IPS DF 6.9 (cell line): ENCODE data around the gene MIF4GD.
"Not testable (repeated sequence)": the region's sequence is repeated elsewhere in the genome, so short reads cannot be mapped to it uniquely, and the experiment has no call there.

Experiments
- DNase-seq: peaks from one replicate; pipeline ENCODE4 v3.0.0-alpha.2; 2013; ENCODE audit warnings: low read depth, low spot score
- H3K27ac ChIP-seq: one replicate; pipeline ENCODE4 v1.5.1; 2013; ENCODE audit warnings: low read length, control low read depth
- H3K27me3 ChIP-seq: 2 replicates; pipeline ENCODE4 v1.6.1; 2013; ENCODE audit warnings: mild to moderate bottlenecking, low read length; ENCODE audit not compliant: control insufficient read depth, insufficient read depth
- H3K36me3 ChIP-seq: 2 replicates; pipeline ENCODE4 v1.6.1; 2013; ENCODE audit warnings: low read length; ENCODE audit not compliant: control insufficient read depth, insufficient read depth
- H3K4me1 ChIP-seq: 2 replicates; pipeline ENCODE4 v1.6.1; 2013; ENCODE audit warnings: low read length; ENCODE audit not compliant: control insufficient read depth, insufficient read depth
- H3K4me3 ChIP-seq: 2 replicates; pipeline ENCODE4 v1.5.1; 2013; ENCODE audit warnings: mild to moderate bottlenecking, low read length
- H3K9me3 ChIP-seq: 2 replicates; pipeline ENCODE4 v1.6.1; 2013; ENCODE audit warnings: low read length, inconsistent platforms; ENCODE audit not compliant: control insufficient read depth, insufficient read depth
- WGBS: extraction: QIAGEN DNeasy Blood & Tissue Kit; methylation state at CpG from one replicate; pipeline ENCODE4 v1.1.7; 2013; ENCODE audit warnings: mixed read lengths, missing lambda C conversion rate; ENCODE audit not compliant: insufficient read length, insufficient coverage; 5-methylcytosine and 5-hydroxymethylcytosine counted together

Gene MIF4GD

DNA sequence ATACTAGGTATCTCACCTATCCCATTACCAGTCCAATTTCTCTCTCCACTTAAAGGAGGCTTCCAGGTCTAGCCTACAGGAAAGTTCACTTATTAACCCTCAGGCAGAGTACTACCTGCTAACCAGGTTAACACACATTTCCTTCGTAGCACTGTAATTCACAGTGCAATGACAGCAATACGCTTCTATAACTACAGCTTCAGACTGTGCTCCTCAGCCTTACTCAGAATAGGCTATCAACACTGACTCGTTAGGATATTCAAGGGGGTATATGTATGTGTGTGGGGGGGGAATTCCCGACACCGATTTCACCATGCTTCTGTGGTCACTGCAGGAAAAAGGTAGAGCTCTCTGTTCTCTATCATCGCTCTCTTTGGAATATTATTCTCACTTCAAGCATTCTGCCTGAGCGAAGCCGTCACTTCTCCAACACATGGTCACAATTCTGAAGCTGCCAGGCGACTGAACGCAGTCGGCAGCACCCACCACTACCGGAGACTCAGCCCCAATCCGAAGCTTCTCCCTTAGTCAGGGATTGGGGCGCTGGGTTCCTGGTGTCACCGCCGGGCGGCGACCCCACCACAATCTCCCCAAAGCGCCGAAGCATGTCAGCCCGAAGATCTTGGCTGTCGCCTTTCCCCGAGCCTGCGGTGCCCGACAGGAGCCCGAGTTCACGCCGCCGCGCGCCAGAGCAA lies 10.2 kb downstream of the MIF4GD start:
- H3K27ac ChIP-seq, result no peak overlapping the region
- no peak for DNase-seq
- no CpG with 5 or more reads among the region's 31 CpGs for WGBS

DNA sequence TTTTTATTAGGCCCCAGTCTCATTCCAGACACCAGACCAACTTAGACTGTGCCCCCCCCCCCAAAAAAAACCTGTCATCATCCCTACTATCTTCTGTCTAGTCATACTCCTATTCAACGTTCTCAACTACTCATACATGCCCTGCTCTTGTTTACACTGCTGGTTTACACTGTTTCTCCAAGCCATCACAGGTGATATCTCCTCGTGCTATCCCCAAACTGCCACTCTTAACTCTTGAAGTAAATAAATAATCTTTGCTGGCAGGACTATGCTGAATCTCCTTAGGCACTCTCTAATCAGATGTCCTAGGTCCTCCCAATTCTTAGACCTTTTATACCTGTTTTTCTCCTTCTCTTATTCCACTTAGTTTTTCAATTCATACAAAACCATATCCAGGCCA lies 13.8 kb downstream of the MIF4GD start:
- not testable (repeated sequence) for H3K9me3 ChIP-seq, H3K27ac ChIP-seq

More for the DNA sequence above, 10.2 kb downstream of the MIF4GD start:
- no peaks in the 10 kb centered on the region for H3K9me3 ChIP-seq
- peak overlapping the region; percentile 81 for H3K4me3 ChIP-seq
- H3K4me1 ChIP-seq, result no peaks in the 10 kb centered on the region
- H3K27me3 ChIP-seq, result no peaks in the 10 kb centered on the region
- H3K36me3 ChIP-seq, result peaks cover 8% of the 10 kb centered on the region

DNA sequence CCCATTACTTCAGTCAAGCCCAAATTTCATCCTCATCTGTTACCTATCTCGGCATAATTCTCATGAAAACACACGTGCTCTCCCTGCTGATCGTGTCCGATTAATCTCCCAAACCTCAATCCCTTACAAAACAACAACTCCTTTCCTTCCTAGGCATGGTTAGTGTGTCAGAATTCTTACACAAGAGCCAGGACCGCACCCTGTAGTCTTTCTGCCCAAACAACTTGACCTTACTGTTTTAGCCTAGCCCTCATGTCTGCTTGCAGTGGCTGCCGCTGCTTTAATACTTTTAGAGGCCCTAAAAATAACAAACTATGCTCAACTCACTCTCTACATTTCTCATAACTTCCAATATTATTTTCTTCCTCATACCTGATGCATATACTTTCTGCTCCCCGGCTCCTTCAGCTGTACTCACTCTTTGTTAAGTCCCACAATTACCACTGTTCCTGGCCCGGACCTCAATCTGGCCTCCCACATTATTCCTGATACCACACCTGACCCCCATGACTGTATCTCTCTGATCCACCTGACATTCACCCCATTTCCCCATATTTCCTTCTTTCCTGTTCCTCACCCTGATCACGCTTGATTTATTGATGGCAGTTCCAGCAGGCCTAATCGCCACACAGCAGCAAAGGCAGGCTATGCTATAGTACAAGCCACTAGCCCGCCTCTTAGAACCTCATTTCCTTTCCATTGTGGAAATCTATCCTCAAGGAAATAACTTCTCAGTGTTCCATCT lies 14.9 kb downstream of the MIF4GD start:
- not testable (repeated sequence) for H3K9me3 ChIP-seq, H3K27me3 ChIP-seq, H3K27ac ChIP-seq, H3K36me3 ChIP-seq, H3K4me1 ChIP-seq, DNase-seq, H3K4me3 ChIP-seq
- 100% methylated on average over 1 of the region's 11 CpGs for WGBS

More for the DNA sequence above, 13.8 kb downstream of the MIF4GD start:
- H3K4me3 ChIP-seq, DNase-seq, H3K27me3 ChIP-seq, H3K4me1 ChIP-seq, H3K36me3 ChIP-seq: not testable (repeated sequence)
- no CpG with 5 or more reads among the region's 2 CpGs for WGBS

DNA sequence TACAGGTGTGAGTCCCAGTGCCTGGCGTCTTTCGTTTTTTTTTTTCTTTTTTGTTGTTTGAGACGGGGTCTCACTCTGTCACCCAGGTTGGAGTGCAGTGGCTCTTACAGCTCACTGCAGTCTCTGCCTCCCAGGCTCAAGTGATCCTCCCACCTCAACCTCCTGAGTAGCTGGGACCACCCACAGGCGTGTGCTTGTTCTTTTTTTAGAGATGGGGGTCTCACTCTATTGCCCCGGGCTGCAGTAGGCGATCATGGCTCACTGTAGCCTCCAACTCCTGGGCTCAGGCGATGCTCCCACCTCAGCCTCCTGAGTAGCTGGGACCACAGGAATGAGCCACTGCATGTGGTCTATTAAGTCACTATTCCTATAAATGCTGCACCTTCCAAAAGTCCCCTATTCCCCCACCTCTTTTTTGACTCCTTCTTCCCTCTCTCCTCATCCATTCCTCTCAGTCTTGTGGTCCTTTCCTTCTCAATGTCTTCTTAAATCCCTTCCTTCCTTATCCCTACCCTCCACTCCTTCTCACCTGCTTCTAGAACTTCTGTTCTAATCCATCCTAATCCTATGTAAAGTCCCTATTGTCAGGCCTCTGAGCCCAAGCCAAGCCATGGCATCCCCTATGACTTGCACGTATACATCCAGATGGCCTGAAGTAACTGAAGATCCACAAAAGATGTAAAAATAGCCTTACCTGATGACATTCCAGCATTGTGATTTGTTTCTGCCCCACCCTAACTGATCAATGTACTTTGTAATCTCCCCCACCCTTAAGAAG lies 18.8 kb downstream of the MIF4GD start:
- WGBS, result no CpG with 5 or more reads among the region's 8 CpGs
- H3K36me3 ChIP-seq, result no peaks in the 10 kb centered on the region
- no peak overlapping the region for H3K4me3 ChIP-seq

DNA sequence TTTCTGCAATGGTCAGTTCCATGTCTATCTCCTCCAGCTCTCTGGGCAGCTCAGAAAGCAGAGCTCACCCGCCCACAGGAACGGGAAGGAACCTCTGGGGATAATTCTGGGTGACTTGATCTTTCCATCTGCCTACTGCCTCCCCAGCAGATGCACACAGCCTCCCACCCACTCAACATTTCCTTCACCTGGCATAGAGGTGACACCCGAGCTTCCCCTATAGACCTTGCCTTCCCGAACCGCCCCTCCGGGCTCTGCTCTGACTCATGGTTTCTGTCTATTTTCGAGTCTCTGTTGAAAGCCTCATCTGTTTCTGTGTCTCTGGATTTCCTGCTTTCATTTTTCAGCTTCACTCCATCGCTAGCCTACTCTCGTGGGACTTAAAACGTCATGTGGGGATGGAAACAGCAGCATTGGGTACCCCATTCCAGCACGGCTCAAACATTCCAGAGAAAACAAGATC lies 21.0 kb downstream of the MIF4GD start:
- no peaks in the 10 kb centered on the region for H3K9me3 ChIP-seq
- H3K36me3 ChIP-seq, result peaks cover 8% of the 10 kb centered on the region; the same call in 1 of the 2 replicates
- no peak for DNase-seq
- no peaks in the 10 kb centered on the region for H3K27me3 ChIP-seq
- no peak overlapping the region for H3K27ac ChIP-seq
- peaks cover 2% of the 10 kb centered on the region; the same call in 1 of the 2 replicates for H3K4me1 ChIP-seq
- no peak overlapping the region for H3K4me3 ChIP-seq
- no CpG with 5 or more reads among the region's 11 CpGs for WGBS

More for the DNA sequence above, 18.8 kb downstream of the MIF4GD start:
- Histone ChIP-seq H3K9me3 (no peaks in the 10 kb centered on the region), H3K4me1 (peaks cover 2% of the 10 kb centered on the region; the same call in 1 of the 2 replicates), H3K27ac (no peak overlapping the region), H3K27me3 (no peaks in the 10 kb centered on the region)
- DNase-seq, result no peak

DNA sequence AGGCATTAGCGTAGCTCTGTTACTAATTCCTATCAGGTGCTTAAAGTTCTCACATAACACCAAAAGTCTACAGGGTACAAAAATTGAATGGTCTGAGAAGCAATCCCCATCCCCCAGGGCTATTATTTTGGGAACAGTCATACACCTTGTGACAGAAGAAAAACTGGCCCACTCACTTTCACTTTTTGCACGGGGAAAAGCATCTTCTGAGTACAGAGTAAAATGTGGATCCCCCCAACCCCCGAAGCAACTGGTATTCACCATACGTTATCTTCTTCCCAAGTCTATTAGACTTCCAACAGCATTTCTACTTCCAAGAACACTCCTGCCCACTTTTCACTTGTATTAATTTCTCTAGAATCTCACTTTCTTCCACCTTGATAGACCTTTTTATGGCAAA lies 21.5 kb downstream of the MIF4GD start:
- no peak overlapping the region for H3K27ac ChIP-seq

DNA sequence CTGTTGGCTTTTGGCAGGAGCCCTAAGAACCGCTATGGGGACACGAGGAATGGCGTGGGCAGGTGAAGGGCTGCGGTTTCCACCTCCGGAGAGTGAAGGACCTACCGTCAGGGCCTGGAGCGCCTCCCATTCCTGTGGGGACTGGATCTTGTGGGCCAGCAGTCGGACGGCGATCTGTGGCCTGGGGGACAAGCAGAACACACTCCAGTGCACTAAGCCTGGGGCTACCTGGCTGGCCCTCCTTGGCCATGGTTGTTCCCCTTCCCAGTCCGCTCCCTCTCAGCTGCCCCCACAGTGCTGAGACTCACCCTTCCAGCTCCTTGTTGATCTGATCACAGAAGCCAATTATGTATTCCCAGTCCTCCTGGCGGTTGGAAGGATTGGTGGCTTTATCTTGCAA lies 24.6 kb downstream of the MIF4GD start:
- H3K9me3 ChIP-seq, result no peaks in the 10 kb centered on the region
- H3K27ac ChIP-seq, result no peak overlapping the region
- H3K36me3 ChIP-seq, result peaks cover 29% of the 10 kb centered on the region
- no peak for DNase-seq
- H3K27me3 ChIP-seq, result no peaks in the 10 kb centered on the region
- WGBS, result no CpG with 5 or more reads among the region's 12 CpGs
- H3K4me3 ChIP-seq, result no peak overlapping the region
- no peaks in the 10 kb centered on the region for H3K4me1 ChIP-seq

More for the DNA sequence above, 21.5 kb downstream of the MIF4GD start:
- WGBS, result no CpG with 5 or more reads among the region's 4 CpGs
- DNase-seq, result no peak
- Histone ChIP-seq H3K9me3 (no peaks in the 10 kb centered on the region), H3K36me3 (peaks cover 8% of the 10 kb centered on the region; the same call in 1 of the 2 replicates), H3K27me3 (no peaks in the 10 kb centered on the region), H3K4me3 (no peak overlapping the region), H3K4me1 (peaks cover 2% of the 10 kb centered on the region; the same call in 1 of the 2 replicates)

DNA sequence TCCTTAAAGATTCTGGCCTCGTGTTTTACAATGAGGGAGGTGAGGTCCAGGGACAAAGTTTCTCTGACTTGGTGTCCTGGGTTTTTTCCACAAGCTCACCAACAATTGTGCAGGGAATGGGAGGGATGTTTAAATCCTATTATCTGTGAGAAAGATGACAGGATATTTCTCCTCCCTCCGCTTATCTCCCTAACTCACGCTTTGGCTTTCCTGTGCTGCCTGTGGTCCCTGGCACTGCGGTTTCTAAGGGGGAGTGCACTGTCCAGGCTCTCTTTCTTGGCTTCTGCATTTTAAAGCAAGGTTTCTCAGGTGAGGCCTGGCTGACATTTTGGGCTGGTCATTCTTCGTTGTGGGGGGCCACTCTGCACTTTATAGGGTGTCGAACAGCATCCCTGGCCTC lies 26.0 kb downstream of the MIF4GD start:
- H3K27ac ChIP-seq, result no peak overlapping the region

DNA sequence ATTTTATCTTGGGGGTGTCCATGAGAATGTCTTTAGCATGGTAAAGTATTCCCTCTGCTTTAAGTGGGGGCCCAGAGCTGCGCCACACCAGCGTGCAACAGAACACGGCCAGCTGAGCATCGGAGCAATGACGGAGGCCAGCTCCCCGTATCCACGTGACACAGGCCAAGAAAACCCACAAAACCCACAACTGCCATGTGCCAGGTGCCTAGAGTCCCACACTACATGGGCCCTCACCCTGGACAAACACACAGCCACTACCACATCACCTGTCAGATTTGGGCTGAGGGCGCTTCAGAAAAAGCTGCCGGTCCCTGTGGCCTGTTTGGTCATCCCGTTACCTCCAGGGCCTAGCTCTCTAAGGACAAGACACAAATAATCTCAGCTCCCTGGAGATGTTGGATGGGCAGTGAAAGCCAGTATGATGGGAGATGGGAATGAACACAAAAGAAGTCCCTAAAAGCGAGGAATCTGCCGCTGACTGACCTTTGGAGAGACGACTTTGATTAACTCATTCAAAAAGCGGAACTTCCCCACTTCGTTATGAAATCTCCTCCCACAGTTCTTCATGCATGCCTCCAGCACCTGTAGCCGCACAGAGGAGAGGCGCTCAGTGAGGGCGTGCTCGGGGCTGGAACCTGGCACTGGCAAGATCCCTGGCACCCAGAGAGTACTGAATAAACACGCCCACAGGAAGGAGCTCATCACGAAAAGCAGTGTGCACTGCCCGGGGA lies 26.7 kb downstream of the MIF4GD start:
- no CpG with 5 or more reads among the region's 22 CpGs for WGBS
- no peak for DNase-seq
- Histone ChIP-seq H3K4me1 (no peaks in the 10 kb centered on the region), H3K9me3 (no peaks in the 10 kb centered on the region), H3K4me3 (no peak overlapping the region), H3K27ac (no peak overlapping the region), H3K36me3 (peaks cover 33% of the 10 kb centered on the region), H3K27me3 (no peaks in the 10 kb centered on the region)

More for the DNA sequence above, 26.0 kb downstream of the MIF4GD start:
- Histone ChIP-seq H3K4me3 (no peak overlapping the region), H3K27me3 (no peaks in the 10 kb centered on the region), H3K9me3 (no peaks in the 10 kb centered on the region), H3K4me1 (no peaks in the 10 kb centered on the region), H3K36me3 (peaks cover 33% of the 10 kb centered on the region)
- DNase-seq, result no peak
- no CpG with 5 or more reads among the region's 6 CpGs for WGBS
